Neuronal stem cell (in vitro differentiated cells): Measurements from ENCODE around the gene SCG5.

ENCODE experiments used
- DNase-seq: peaks from one replicate; pipeline ENCODE4 v3.0.0-alpha.2; 2013; ENCODE audit warnings: low spot score
- H2AFZ ChIP-seq: one replicate; pipeline ENCODE4 v1.6.1; 2013; ENCODE audit warnings: mild to moderate bottlenecking, low read length, inconsistent platforms
- H2AK5ac ChIP-seq: 2 replicates; pipeline ENCODE4 v1.6.1; 2013; ENCODE audit warnings: low read depth, mild to moderate bottlenecking, inconsistent platforms, low read length, moderate library complexity, mixed read lengths
- H2BK120ac ChIP-seq: 2 replicates; pipeline ENCODE4 v1.6.1; 2013; ENCODE audit warnings: low read depth, mild to moderate bottlenecking, inconsistent platforms, low read length, moderate library complexity, mixed read lengths
- H2BK12ac ChIP-seq: one replicate; pipeline ENCODE4 v1.6.1; 2013; ENCODE audit warnings: low read length, inconsistent platforms
- H2BK15ac ChIP-seq: 2 replicates; pipeline ENCODE4 v1.6.1; 2013; ENCODE audit warnings: mild to moderate bottlenecking, low read length, inconsistent platforms, mixed read lengths
- H2BK5ac ChIP-seq: one replicate; pipeline ENCODE4 v1.6.1; 2013; ENCODE audit warnings: inconsistent platforms, mild to moderate bottlenecking, low read length, moderate library complexity
- H3K14ac ChIP-seq: one replicate; pipeline ENCODE4 v1.6.1; 2013; ENCODE audit warnings: low read length, inconsistent platforms
- H3K18ac ChIP-seq: 2 replicates; pipeline ENCODE4 v1.6.1; 2013; ENCODE audit warnings: low read length, inconsistent platforms
- H3K23ac ChIP-seq: 2 replicates; pipeline ENCODE4 v1.6.1; 2013; ENCODE audit warnings: low read depth, mild to moderate bottlenecking, mixed read lengths, low read length, inconsistent platforms; ENCODE audit not compliant: poor library complexity
- H3K27ac ChIP-seq: replicated peaks from 3 replicates; pipeline ENCODE4 v1.5.1; 2013; ENCODE audit warnings: low read length, inconsistent platforms
- H3K27me3 ChIP-seq, 3 experiments: 2 replicates each; pipeline ENCODE4 v1.6.1; 2013; ENCODE audit warnings: low read length in 3 of 3, mild to moderate bottlenecking in 2 of 3, inconsistent platforms in 1 of 3, low read depth in 1 of 3, mixed read lengths in 1 of 3, moderate library complexity in 1 of 3; ENCODE audit not compliant: control insufficient read depth in 3 of 3, insufficient read depth in 3 of 3
- H3K36me3 ChIP-seq, 2 donors: replicated peaks in 1 of 2; 2 replicates each; pipeline ENCODE4 v1.6.1; 2013; ENCODE audit warnings: low read length in 2 of 2; ENCODE audit not compliant: control insufficient read depth in 2 of 2, insufficient read depth in 2 of 2
- H3K4ac ChIP-seq: 2 replicates; pipeline ENCODE4 v1.6.1; 2013; ENCODE audit warnings: inconsistent platforms, mild to moderate bottlenecking, low read length, moderate library complexity
- H3K4me1 ChIP-seq, 2 donors: 1 replicate in 1 of 2; 2 replicates in 1 of 2; pipeline ENCODE4 v1.6.1; 2013; ENCODE audit warnings: low read length in 2 of 2, low read depth in 1 of 2; ENCODE audit not compliant: control insufficient read depth in 2 of 2, insufficient read depth in 1 of 2
- H3K4me2 ChIP-seq: one replicate; pipeline ENCODE4 v1.6.1; 2013; ENCODE audit warnings: mild to moderate bottlenecking, low read length, inconsistent platforms; ENCODE audit not compliant: insufficient read depth, poor library complexity, severe bottlenecking
- H3K4me3 ChIP-seq, 2 donors: 2 replicates each; pipeline ENCODE4 v1.5.1; 2013; ENCODE audit warnings: low read length in 2 of 2, mild to moderate bottlenecking in 2 of 2, inconsistent platforms in 1 of 2, moderate library complexity in 1 of 2
- H3K79me1 ChIP-seq: one replicate; pipeline ENCODE4 v1.6.1; 2013; ENCODE audit warnings: low read depth, mild to moderate bottlenecking, inconsistent platforms, low read length, moderate library complexity
- H3K9ac ChIP-seq: one replicate; pipeline ENCODE4 v1.6.1; 2013; ENCODE audit warnings: mild to moderate bottlenecking, low read depth, low read length, inconsistent platforms; ENCODE audit not compliant: poor library complexity
- H3K9me3 ChIP-seq, 2 donors: replicated peaks in 1 of 2; 2 replicates each; pipeline versions ENCODE3 to v1.6.1; 2013; ENCODE audit warnings: low read length in 2 of 2, mild to moderate bottlenecking in 2 of 2, inconsistent platforms in 1 of 2, low read depth in 1 of 2, mixed read lengths in 1 of 2, moderate library complexity in 1 of 2; ENCODE audit not compliant: control insufficient read depth in 2 of 2, insufficient read depth in 1 of 2
- H4K8ac ChIP-seq: one replicate; pipeline ENCODE4 v1.6.1; 2013; ENCODE audit warnings: low read depth, mild to moderate bottlenecking, inconsistent platforms, low read length, moderate library complexity
- H4K91ac ChIP-seq: one replicate; pipeline ENCODE4 v1.6.1; 2013; ENCODE audit warnings: low read length, low read depth, mild to moderate bottlenecking, inconsistent platforms; ENCODE audit not compliant: poor library complexity
- WGBS, 2 donors: extraction: QIAGEN DNeasy Blood & Tissue Kit; methylation state at CpG; one replicate each; pipeline ENCODE4 v1.1.7; 2013; ENCODE audit warnings: missing lambda C conversion rate in 2 of 2, mixed read lengths in 1 of 2; ENCODE audit not compliant: insufficient read length in 2 of 2, insufficient replicate concordance in 1 of 2; ENCODE audit errors: extremely low coverage in 2 of 2; 5-methylcytosine and 5-hydroxymethylcytosine counted together

Gene SCG5

GRCh38 chr15:32716216-32716914, 74.9 kb downstream of the SCG5 start:
- H2BK15ac ChIP-seq = no peak overlapping the region
- no peak overlapping the region for H2AFZ ChIP-seq
- no peak overlapping the region for H3K9ac ChIP-seq
- peaks cover 0 to 9% of the 10 kb centered on the region in 2 donors for H3K9me3 ChIP-seq
- no peak overlapping the region for H4K91ac ChIP-seq
- H3K79me1 ChIP-seq = peaks cover 2% of the 10 kb centered on the region
- no peak overlapping the region for H3K4ac ChIP-seq
- no peak overlapping the region for H3K14ac ChIP-seq
- no peak overlapping the region for H3K27ac ChIP-seq
- H2AK5ac ChIP-seq = no peak overlapping the region
- no peak overlapping the region for H2BK5ac ChIP-seq
- peaks cover 10 to 86% (median 38%) of the 10 kb centered on the region in 3 experiments for H3K27me3 ChIP-seq
- H3K4me3 ChIP-seq = no peak overlapping the region
- H3K36me3 ChIP-seq = no peaks in the 10 kb centered on the region
- H3K18ac ChIP-seq = no peak overlapping the region
- no CpG with 5 or more reads among the region's 13 CpGs for WGBS, 2 donors
- no peak for DNase-seq
- no peak overlapping the region for H3K4me2 ChIP-seq
- H2BK120ac ChIP-seq = no peak overlapping the region
- peaks cover 1 to 2% of the 10 kb centered on the region in 2 donors for H3K4me1 ChIP-seq
- H3K23ac ChIP-seq = no peak overlapping the region
- no peak overlapping the region for H2BK12ac ChIP-seq
- H4K8ac ChIP-seq = no peak overlapping the region

- H3K4ac ChIP-seq = no peak overlapping the region
- no peak overlapping the region for H2BK5ac ChIP-seq
- peaks cover 10 to 92% (median 38%) of the 10 kb centered on the region in 3 experiments for H3K27me3 ChIP-seq
- peak overlapping the region; percentile 92 for H3K4me2 ChIP-seq
- H2BK120ac ChIP-seq = no peak overlapping the region
- H3K18ac ChIP-seq = peak overlapping the region; percentile 93
- H2AFZ ChIP-seq = peak overlapping the region; percentile 91
- H3K36me3 ChIP-seq = no peaks in the 10 kb centered on the region
- peak overlapping the region in 1 of 2 donors; percentile 79 for H3K4me3 ChIP-seq
- no peak overlapping the region for H2BK15ac ChIP-seq
- WGBS, 2 donors = no CpG with 5 or more reads among the region's 21 CpGs
- peaks cover 2% of the 10 kb centered on the region for H3K79me1 ChIP-seq
- peak; percentile 5 for DNase-seq
- H3K4me1 ChIP-seq = peaks cover 1 to 2% of the 10 kb centered on the region in 2 donors
- no peak overlapping the region for H3K14ac ChIP-seq
- no peak overlapping the region for H4K91ac ChIP-seq
- no peak overlapping the region for H2BK12ac ChIP-seq
- no peak overlapping the region for H3K27ac ChIP-seq
- no peak overlapping the region for H3K9ac ChIP-seq
- no peak overlapping the region for H4K8ac ChIP-seq
- peaks cover 0 to 9% of the 10 kb centered on the region in 2 donors for H3K9me3 ChIP-seq
- H3K23ac ChIP-seq = no peak overlapping the region
- H2AK5ac ChIP-seq = no peak overlapping the region
Observed at GRCh38 chr15:32716915-32717425, 75.5 kb downstream of the SCG5 start.

DNA sequence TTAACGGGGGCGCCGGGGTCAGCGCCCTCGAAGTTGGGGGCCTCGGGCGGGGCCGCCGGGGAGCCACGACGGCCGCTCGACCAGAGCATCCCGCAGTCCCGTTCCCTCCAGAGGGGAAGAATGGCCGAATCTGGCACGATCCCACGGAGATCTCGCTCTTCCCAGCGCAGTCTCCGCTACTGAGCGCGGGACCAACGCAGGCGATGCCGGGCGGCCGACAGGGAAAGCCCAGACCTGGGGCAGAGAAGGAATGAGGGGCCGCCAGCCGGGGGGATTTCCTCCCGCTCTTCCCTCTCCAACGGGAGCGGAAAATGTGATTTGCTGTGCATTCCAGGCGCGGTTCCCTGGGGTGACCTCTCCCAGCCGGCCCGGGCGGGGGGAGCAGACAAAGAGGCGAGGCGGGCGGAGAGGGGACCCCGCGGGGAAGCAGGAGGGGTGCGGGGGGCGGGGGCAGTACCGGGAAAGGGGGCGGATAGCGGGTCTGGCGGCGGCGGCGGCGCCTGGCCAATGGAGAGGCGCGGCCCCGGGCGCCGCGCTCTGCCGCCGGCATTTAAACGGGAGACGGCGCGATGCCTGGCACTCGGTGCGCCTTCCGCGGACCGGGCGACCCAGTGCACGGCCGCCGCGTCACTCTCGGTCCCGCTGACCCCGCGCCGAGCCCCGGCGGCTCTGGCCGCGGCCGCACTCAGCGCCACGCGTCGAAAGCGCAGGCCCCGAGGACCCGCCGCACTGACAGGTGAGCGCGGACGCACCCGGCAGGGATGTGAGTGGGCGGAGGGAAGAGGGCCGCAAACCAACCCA, 76.1 kb downstream of the SCG5 start, which contains the start of gene GREM1:
TSS of gene GREM1 (plus strand) at position 579 of the 801 bp plus-strand sequence. CDS start 12,687 bp downstream, outside the sequence.
- peaks cover 2% of the 10 kb centered on the region for H3K79me1 ChIP-seq
- H3K4me3 ChIP-seq = peak within 1 kb of the TSS; percentile 26 to 80
- H3K4me1 ChIP-seq = peaks cover 1 to 2% of the 10 kb centered on the region in 2 donors
- no peak within 1 kb of the TSS for H3K27ac ChIP-seq
- H4K8ac ChIP-seq = no peak within 1 kb of the TSS
- peak within 1 kb of the TSS; percentile 87 for H3K23ac ChIP-seq
- WGBS, 2 donors = no CpG with 5 or more reads among the region's 99 CpGs
- H2BK120ac ChIP-seq = no peak within 1 kb of the TSS
- H3K9ac ChIP-seq = peak within 1 kb of the TSS; percentile 85
- peaks cover 0 to 9% of the 10 kb centered on the region in 2 donors for H3K9me3 ChIP-seq
- peak; percentile 66 for DNase-seq
- H3K14ac ChIP-seq = peak within 1 kb of the TSS; percentile 59
- H3K27me3 ChIP-seq = peaks cover 10 to 94% (median 38%) of the 10 kb centered on the region in 3 experiments
- H3K18ac ChIP-seq = peak within 1 kb of the TSS; percentile 93
- H2BK5ac ChIP-seq = no peak within 1 kb of the TSS
- no peak within 1 kb of the TSS for H4K91ac ChIP-seq
- no peak within 1 kb of the TSS for H3K4ac ChIP-seq
- H2BK12ac ChIP-seq = peak within 1 kb of the TSS; percentile 75
- no peak within 1 kb of the TSS for H2AK5ac ChIP-seq
- H3K36me3 ChIP-seq = no peaks in the 10 kb centered on the region
- peak within 1 kb of the TSS; percentile 91 for H2AFZ ChIP-seq
- H3K4me2 ChIP-seq = peak within 1 kb of the TSS; percentile 92
- H2BK15ac ChIP-seq = peak within 1 kb of the TSS; percentile 40
